HT1080 (cell line): ENCODE measurements around the gene LRRC61. TPM values are rescaled to one million over a fixed set of nuclear protein-coding genes. Genes with fewer than 3 reads are reported as not detected.
A peak's percentile ranks its signal among the peaks of the same experiment; 100 is the strongest.

Experiments used
- DNase-seq: peaks from one replicate; pipeline ENCODE4 v3.0.0-alpha.2; 2015; ENCODE audit warnings: low read depth
- total RNA-seq: library from RNA; depleted of rRNA; stranded (reverse); fragments of >200 nt; shearing (Covaris generic); gene quantifications from 2 replicates; pipeline ENCODE4 v1.2.3, GENCODE V29; 2014

Gene LRRC61
- total RNA-seq, 1 experiment from 2014 or later, result not detected

- DNase-seq, result no peak
These were observed 28.5 kb downstream of the LRRC61 start for GRCh38 chr7:150351587-150352194.

- no peak for DNase-seq
These were observed 32.5 kb downstream of the LRRC61 start for GRCh38 chr7:150355666-150356059.

DNA sequence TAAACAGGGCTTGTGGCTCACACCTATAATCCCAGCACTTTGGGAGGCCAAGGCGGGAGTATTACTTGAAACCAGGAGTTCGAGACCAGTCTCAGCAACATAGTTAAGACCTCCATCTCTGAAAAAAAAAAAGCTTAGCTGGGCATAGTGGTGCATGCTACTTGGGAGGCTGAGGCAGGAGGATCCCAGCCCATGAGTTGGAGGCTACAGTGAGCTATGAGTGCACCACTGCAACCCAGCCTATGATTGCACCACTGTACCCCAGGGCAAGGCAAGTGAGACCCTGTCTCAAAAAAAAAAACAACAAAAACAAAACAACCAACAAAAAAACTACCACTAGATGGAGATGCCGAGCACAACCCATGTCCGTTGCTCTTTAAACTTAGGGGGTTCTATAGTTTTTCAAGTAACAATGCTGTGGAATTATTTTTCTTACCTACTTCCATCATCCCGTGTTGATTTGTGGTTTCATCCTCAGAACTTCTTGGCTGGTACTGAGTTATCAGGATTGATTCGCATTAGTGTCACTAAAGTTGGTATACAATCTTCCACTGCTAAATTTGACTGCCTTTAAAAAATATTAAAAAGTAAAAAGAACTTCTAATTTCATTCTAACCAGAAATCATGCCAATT lies 33.2 kb downstream of the LRRC61 start:
- no peak for DNase-seq

- DNase-seq, result no peak
These were observed 34.1 kb downstream of the LRRC61 start for GRCh38 chr7:150357270-150357669.

DNA sequence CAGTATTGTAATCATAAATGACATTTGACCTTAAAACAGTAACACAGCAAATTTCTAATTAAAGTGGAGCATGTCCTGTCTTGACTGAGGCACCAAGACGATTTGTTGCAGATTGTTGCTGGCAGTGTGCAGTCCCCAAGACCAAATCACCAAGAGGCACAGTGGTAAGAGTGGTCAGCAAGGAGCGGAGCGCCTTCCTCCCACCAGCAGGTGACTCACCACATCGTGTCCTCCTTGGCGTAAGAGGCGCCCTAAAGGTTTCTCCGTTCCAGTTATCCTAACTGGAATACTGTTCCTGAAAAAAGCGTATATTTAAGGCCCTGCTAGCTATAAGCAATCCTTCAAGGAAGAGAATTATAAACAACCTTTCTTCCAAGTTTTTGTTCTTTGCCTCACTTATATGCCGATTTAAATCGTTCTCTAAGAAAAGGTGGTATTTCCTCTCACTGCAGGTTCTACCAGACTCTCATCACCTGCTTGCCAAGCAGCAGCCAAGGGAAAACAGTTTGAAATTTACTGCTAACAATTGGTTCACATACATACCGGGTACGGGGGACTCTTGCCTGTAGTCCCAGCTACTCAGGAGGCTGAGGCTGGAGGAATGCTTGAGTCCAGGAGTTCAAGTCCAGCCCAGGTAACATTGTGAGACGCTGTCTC lies 34.7 kb downstream of the LRRC61 start:
- DNase-seq, result peak; percentile 59

DNA sequence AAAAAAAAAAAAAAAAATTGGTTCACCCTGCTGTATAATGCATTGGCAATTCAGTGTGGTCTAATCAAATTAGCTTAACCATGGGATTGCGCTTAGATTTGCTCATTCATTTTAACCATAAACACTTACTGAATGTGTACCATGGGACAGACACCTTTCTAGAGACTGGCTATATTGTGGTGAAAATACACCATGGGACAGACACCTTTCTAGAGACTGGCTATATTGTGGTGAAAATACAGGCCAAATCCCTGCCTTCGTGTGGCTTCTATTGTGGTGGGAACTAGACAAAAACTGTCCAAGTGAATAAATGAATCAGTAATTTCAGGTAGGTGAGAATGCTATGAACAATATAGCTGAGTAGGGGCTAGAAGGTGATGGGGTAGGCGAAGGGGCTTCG lies 35.3 kb downstream of the LRRC61 start:
- DNase-seq, result no peak

- DNase-seq, result no peak
These were observed 36.0 kb downstream of the LRRC61 start for GRCh38 chr7:150358988-150359621.

DNA sequence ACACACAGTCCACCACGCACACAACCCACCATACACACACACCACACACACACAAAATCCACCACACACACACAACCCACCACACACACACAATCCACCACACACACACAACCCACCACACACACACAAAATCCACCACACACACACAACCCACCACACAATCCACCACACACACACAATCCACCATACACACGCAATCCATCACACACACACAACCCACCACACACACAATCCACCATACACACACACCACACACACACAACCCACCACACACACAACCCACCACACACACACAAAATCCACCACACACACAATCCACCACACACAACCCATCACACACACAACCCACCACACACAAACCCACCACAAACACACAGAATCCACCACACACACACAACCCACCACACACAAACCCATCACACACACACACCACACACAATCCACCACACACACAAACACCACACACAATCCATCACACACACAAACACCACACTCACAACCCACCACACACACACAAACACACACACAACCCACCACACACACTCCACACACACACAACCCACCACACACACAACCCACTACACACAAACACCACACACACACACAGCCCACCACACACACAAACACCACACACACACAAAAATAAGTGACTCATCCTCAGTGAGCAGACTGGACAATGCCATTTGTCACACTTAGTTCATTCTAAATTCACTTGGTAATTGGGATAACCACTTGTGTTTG lies 36.6 kb downstream of the LRRC61 start:
- DNase-seq, result no peak

DNA sequence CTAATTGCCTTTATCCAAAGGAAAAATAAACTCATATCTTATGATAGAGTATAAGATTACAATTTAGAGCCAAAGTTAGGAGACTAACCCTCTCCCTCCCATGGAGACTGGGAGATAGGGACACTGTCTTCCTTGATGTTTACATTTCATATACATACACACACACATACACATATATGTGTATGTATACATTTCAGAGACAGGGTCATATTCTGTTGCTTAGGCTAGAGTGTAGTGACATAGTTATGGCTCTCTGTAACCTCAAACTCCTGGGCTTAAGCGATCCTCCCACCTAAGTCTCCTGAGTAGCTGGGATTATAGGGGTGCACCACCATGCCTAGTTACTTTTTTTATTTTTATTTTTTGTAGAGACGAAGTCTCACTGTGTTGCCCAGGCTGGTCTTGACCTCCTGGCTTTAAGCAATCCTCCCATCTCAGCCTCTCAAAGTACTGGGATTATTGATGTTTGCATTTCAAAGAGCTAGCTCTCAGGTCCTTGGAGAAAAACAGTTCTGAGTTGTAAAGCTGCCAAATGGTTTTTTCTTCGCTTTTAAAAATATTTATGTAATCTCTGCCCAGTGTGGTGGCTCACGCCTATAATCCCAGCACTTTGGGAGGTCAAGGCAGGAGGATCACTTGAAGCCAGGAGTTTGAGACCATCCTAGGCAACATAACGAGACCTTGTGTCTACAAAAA lies 37.4 kb downstream of the LRRC61 start:
- no peak for DNase-seq

DNA sequence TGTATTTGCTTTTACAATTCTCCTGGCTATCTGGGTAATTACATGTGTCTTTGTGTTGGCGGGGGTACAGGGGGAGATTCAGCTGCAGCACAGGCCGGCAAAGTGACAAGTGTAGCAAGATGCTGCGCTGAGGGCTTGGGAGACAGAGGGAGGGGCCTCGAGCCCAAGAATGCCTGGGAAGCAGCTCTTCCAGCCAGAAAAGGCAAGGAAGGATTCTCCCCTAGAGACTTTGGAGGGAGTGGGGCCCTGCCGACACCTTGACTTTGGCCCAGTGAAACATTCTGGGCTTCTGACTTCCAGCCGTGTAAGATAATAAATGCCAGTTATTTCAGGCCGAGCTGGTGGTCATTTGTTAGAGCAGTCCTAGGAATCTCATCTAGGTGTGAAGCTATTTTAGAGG lies 38.2 kb downstream of the LRRC61 start:
- DNase-seq, result no peak

- no peak for DNase-seq
These were observed 38.9 kb downstream of the LRRC61 start for GRCh38 chr7:150361807-150362621.

- peak; percentile 42 for DNase-seq
These were observed 40.2 kb downstream of the LRRC61 start for GRCh38 chr7:150363370-150363769.

- no peak for DNase-seq
These were observed 40.7 kb downstream of the LRRC61 start for GRCh38 chr7:150363872-150364271.

GRCh38 chr7:150365194-150365593 lies 42.0 kb downstream of the LRRC61 start:
- no peak for DNase-seq

GRCh38 chr7:150365673-150366398 lies 42.7 kb downstream of the LRRC61 start:
- no peak for DNase-seq

GRCh38 chr7:150367677-150368095 lies 44.5 kb downstream of the LRRC61 start:
- no peak for DNase-seq

GRCh38 chr7:150368096-150368883 lies 45.1 kb downstream of the LRRC61 start, which contains the start of gene REPIN1:
REPIN1 (plus strand) TSS chr7:150368822; CDS start chr7:150369712, 890 bp downstream.
- peak; percentile 65 for DNase-seq
